Measurements from ENCODE around the gene LTB4R2. TPM values are rescaled to one million over a fixed set of nuclear protein-coding genes. Genes with fewer than 3 reads are reported as not detected.

LTB4R2 gene
- total and polyA plus RNA-seq, 2 of the 8 experiments (the other 6 are each of a cell fraction or from before 2014, with no cell fraction given), result 5.3 to 6.7 TPM

- peaks cover 0 to 4% (median 0%) of the 10 kb centered on the region in 4 experiments; a peak in 2 of 7 replicates for H3K4me1 ChIP-seq (replicated peaks in 1 of 4; ENCODE audit: control insufficient read depth in 3 of 4, insufficient read depth in 4 of 4, low read length in 3 of 4)
- H3K23me2 ChIP-seq (ENCODE audit: low read depth, low read length), result peaks cover 8% of the 10 kb centered on the region; the same call in 1 of the 2 replicates
- H2BK15ac ChIP-seq (ENCODE audit: low read length), result peak overlapping the region; percentile 61; the same call in 1 of the 2 replicates
- no peak overlapping the region for H2BK12ac ChIP-seq (ENCODE audit: low read depth, low read length)
- H4K91ac ChIP-seq (replicated peaks; ENCODE audit: insufficient read length, low read length), result no peak overlapping the region
- H3K4me3 ChIP-seq (ENCODE audit: extremely low read depth in 1 of 4, insufficient read depth in 2 of 4, low read depth in 3 of 4, low read length in 4 of 4), result no peak overlapping the region
- no peak overlapping the region for H3K18ac ChIP-seq (ENCODE audit: extremely low read depth, low read length)
- no peaks in the 10 kb centered on the region for H3K79me2 ChIP-seq (ENCODE audit: control insufficient read depth in 1 of 2, insufficient read depth in 2 of 2, low read length in 2 of 2)
- H3K27me3 ChIP-seq (replicated peaks in 1 of 4; ENCODE audit: control insufficient read depth in 3 of 4, extremely low read depth in 1 of 4, insufficient read depth in 3 of 4, low read length in 3 of 4), result peaks cover 16 to 29% (median 27%) of the 10 kb centered on the region in 4 experiments
- no peak overlapping the region for H3K9ac ChIP-seq (replicated peaks in 1 of 4; ENCODE audit: extremely low read depth in 1 of 4, low read depth in 3 of 4, low read length in 3 of 4)
- H3K9me3 ChIP-seq (ENCODE audit: insufficient read depth in 2 of 2, low read depth in 1 of 2, low read length in 1 of 2), result no peaks in the 10 kb centered on the region
- no peak overlapping the region for H2BK20ac ChIP-seq (ENCODE audit: low read length)
- H2AFZ ChIP-seq (ENCODE audit: low read length), result no peak overlapping the region
- H3K14ac ChIP-seq (ENCODE audit: insufficient read length), result no peak overlapping the region
- no peaks in the 10 kb centered on the region for H3K36me3 ChIP-seq (ENCODE audit: control insufficient read depth in 2 of 4, insufficient read depth in 4 of 4, low read length in 3 of 4)
- ChIA-PET CTCF (ENCODE audit: partially characterized antibody) (interaction anchor here (1.0 to 4.4 kb wide), 6 partner anchors 11 to 92 kb away, joined by 5 to 33 read pairs (median 7); partner anchors contain the start of gene KHNYN), POLR2A (ENCODE audit: partially characterized antibody) (interaction anchor here (0.6 to 1.7 kb wide), 4 partner anchors 26 to 260 kb away, joined by 3 to 5 read pairs (median 3); partner anchors contain the start of genes CBLN3 and KHNYN)
- no peak overlapping the region for H3K56ac ChIP-seq (replicated peaks; ENCODE audit: insufficient read length, low read depth, low read length)
- H4K20me1 ChIP-seq (replicated peaks in 1 of 2; ENCODE audit: control insufficient read depth in 1 of 2, insufficient read depth in 2 of 2, low read length in 2 of 2), result no peaks in the 10 kb centered on the region
- WGBS, 2 experiments (ENCODE audit: extremely low coverage in 1 of 2, insufficient coverage in 1 of 2, insufficient read length in 1 of 2, insufficient replicate concordance in 2 of 2, low coverage in 1 of 2, low lambda C conversion rate in 2 of 2, missing lambda C conversion rate in 1 of 2), result 77% methylated on average over 7 of the region's 7 CpGs; no CpG with 5 or more reads in 1 of the 2 experiments
- FAIRE-seq, result no peak
- no peak for DNase-seq (ENCODE audit: low read depth in 1 of 2, low spot score in 2 of 2)
- H2BK120ac ChIP-seq (replicated peaks; ENCODE audit: low read depth, low read length), result no peak overlapping the region
- H2AK5ac ChIP-seq (ENCODE audit: low read depth, low read length), result no peak overlapping the region
- H3K23ac ChIP-seq (ENCODE audit: insufficient read length), result no peak overlapping the region
- no peak overlapping the region for H4K5ac ChIP-seq (ENCODE audit: insufficient read length, low read depth, low read length)
- H3K79me1 ChIP-seq (ENCODE audit: low read depth, low read length), result no peaks in the 10 kb centered on the region
- TF ChIP-seq MAFK (IDR thresholded peaks at IDR 0.05; ENCODE audit: low read depth, low read length) (no peak), NANOG (IDR thresholded peaks at IDR 0.05; ENCODE audit: insufficient read depth, low read depth, low read length, poor library complexity, severe bottlenecking) (no peak)
- no peak overlapping the region for H2BK5ac ChIP-seq (ENCODE audit: low read depth, low read length)
- no peak overlapping the region for H4K8ac ChIP-seq (ENCODE audit: extremely low read depth, insufficient read depth, low read length)
- no peak overlapping the region for H3K4me2 ChIP-seq (ENCODE audit: insufficient read depth in 1 of 2, low read depth in 2 of 2, low read length in 2 of 2)
- no peak overlapping the region for H3K4ac ChIP-seq (replicated peaks; ENCODE audit: insufficient read length, low read depth, low read length)
- H3K27ac ChIP-seq (ENCODE audit: low read depth, low read length), result no peak overlapping the region
Observed at GRCh38 chr14:24343795-24344660, 34.1 kb downstream of the LTB4R2 start.
